GM18868 (cell line): ENCODE measurements around the gene FAM107B.
"Not testable (repeated sequence)": the region's sequence is repeated elsewhere in the genome, so short reads cannot be mapped to it uniquely, and the experiment has no call there.

Experiments used
- ATAC-seq: cut with Tn5 transposase; IDR thresholded peaks from one replicate; pipeline ENCODE4 v1.9.1; 2021; ENCODE audit warnings: mild to moderate bottlenecking, moderate library complexity; ENCODE audit not compliant: unreplicated experiment

The FAM107B gene

GRCh38 chr10:14639637-14640036 is 135.1 kb downstream of the FAM107B start:
- no peak for ATAC-seq

GRCh38 chr10:14635043-14635710 is 139.5 kb downstream of the FAM107B start:
- ATAC-seq: no peak

GRCh38 chr10:14634572-14634971 is 140.1 kb downstream of the FAM107B start:
- not testable (repeated sequence) for ATAC-seq

- no peak for ATAC-seq
Observed at GRCh38 chr10:14625765-14626525, 148.8 kb downstream of the FAM107B start.

DNA sequence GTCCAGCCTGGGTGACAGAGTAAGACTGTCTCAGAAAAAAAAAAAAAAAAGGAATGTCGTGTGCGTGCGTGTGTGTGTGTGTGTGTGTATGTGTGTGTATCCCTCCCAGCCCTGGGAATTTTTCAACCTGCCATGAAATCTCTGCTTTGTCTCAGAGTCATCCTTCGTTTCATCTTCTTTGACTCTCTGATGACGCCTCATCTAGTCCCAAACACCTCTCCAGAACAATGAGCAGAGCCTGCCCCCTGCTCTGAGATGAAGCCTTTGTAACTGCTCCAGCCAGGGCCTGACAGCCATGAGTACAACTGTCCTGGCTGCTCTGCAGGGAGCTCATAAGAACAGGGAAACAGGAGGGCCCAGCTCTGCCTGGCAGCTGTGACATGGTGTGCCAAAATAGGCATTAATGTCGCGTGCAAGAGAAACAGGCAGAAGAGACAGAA is 149.5 kb downstream of the FAM107B start:
- no peak for ATAC-seq

- ATAC-seq: no peak
Observed at GRCh38 chr10:14624600-14624999, 150.1 kb downstream of the FAM107B start.

- no peak for ATAC-seq
Observed at GRCh38 chr10:14623931-14624330, 150.8 kb downstream of the FAM107B start.

GRCh38 chr10:14621037-14621436 is 153.7 kb downstream of the FAM107B start:
- ATAC-seq: no peak

GRCh38 chr10:14618674-14619073 is 156.0 kb downstream of the FAM107B start:
- no peak for ATAC-seq

DNA sequence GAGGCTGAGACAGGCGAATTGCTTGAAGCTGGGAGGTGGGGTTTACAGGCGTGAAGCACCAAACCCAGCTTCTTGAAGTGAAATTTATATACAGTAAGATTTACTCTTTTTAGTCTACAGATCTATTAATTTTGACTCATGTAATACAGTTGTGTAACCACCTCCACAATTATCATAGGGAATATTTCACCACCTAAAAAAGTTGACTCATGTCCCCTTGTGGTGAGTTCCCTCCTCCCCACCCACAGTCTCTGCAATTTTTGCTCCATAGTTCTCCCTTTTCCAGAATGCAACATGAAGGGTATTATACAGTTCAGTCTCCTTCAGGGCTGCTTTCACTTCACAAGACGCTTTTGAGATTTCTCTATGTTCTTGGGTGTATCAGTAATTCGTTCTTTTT is 156.8 kb downstream of the FAM107B start:
- no peak for ATAC-seq

DNA sequence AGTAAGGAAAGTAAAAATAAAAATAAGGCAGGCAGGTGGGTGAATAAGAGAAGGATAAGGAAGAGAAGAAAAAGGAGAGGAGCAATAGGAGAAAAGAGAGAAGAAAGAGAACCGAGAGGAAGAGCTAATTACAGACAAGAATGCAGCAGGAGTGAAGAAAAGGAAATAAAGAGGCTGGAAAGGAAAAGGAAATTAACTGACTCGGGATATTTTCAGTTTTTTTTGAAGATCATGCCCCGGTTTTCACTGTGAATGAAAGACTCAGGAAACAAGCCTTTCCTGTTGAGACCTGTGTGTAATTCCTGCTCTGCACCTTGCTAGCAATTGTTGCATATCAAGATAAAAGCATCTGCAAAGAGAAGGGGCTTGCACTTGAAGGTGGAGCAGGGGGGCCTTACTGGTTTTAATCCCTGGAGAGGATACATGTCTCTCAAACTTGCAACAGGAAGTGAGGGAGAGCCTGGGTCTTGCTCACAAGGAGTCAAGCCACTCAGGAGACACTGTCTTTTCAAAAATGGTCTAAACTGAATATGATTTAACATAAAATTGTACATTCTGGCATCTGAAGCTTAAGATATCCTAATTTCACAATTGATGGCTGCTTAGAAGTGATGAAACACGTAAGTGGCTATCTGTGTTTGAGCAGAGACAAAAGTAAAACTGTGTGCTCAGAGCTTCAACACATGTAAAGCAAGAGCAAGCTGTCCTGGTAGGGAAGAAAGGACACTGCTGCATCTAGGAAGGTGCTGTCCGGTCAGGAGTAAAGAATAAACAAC is 157.6 kb downstream of the FAM107B start:
- no peak for ATAC-seq

GRCh38 chr10:14616465-14616864 is 158.2 kb downstream of the FAM107B start:
- no peak for ATAC-seq

GRCh38 chr10:14613588-14613920 is 161.1 kb downstream of the FAM107B start:
- ATAC-seq: no peak

GRCh38 chr10:14612873-14613587 is 161.7 kb downstream of the FAM107B start:
- ATAC-seq: no peak

DNA sequence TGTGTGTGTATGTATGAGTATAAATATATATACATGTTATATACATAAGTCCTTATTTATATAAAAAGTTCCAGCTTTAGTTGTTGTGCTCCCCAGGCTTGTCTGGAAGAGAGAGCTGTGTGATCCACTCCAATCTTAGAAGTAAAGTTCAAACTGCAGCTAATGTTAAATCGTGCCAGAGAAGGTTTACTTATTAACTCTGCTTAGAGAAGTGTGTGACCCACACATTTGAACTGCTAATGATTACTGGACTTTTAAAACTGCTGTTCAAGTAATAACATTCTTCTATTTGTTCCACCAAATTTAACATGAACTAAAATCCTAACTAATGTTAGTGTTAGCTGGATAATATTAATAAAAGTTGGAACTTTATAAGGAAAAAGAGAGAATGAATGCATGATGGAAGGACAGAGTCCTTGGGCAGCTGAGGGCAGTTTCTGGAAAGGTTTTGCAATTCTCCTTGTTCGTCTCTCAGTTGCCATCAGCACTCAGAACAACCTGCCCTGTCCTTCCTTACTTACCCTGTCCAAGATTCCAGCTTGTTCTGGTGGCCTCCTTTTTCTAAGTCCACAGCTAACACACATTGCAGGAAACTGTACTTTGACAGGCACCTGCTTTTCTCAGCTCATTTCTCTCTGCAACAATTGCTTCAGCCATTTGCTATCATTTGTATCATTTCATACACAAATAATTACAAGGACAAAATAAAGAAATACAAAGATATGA is 162.6 kb downstream of the FAM107B start:
- no peak for ATAC-seq

GRCh38 chr10:14609178-14609577 is 165.5 kb downstream of the FAM107B start:
- no peak for ATAC-seq

GRCh38 chr10:14608381-14609001 is 166.2 kb downstream of the FAM107B start:
- peak; percentile 53 for ATAC-seq

DNA sequence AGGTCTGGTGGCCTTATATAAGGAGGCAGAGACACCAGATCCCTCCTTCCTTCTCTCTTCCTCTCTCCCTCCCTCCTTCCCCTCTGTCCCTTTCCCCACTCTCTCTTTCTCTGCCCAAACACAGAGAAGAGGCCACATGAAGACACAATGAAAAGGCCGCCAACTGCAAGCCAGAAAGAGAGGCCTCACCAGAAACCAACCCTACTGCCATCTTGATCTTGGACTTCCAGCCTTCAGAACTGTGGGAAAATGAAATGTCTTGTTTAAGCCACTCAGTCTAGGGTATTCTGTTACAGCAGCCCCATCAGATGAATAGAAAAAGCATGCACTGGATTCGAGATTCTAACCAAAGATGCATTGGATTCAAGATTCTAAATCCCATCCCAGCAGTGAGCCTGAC is 168.1 kb downstream of the FAM107B start:
- no peak for ATAC-seq

DNA sequence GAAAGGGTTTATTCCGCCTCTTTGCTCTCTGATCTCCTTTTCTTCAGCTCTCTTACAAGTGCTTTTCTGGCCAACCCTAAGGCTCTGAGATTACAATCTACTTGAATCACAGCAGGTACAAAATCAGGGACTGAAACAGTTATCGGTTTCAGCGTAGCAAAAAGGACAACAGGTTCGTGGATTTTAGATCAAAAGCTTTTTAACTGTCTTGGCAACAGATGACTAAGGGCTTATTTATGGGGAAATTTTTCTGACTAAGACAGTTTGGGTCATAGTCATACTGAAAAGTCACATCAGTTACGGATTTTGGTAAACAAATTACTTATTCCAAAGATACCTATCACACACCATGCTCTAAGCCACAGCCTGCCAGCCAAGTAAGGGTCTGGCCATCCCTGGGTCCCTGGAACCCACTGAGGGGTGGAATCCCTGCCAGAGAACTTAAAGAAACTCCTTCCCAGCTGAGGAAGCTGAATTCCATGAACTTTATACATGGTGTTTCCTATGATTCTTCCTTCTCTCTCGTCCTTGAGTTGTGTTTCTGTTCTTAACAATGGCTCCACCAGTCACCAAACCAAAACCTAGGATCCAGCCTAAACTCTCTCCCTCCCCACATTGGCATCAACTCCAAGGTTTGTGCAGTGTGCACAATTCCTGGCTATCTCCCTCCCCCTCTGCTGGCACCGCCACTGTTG is 169.3 kb downstream of the FAM107B start:
- peak; percentile 56 for ATAC-seq
